Endothelial cell of coronary artery (primary cell): ENCODE data around the gene ZNF430. TPM values are rescaled to one million over a fixed set of nuclear protein-coding genes. Genes with fewer than 3 reads are reported as not detected.

Experiments used
- total RNA-seq: library from RNA; depleted of rRNA; stranded (reverse); fragments of >200 nt; gene quantifications from 2 replicates; pipeline ENCODE4 v1.2.3, GENCODE V29; 2014

Gene ZNF430
- 4.0 and 6.0 TPM in 2 replicates for total RNA-seq

DNA sequence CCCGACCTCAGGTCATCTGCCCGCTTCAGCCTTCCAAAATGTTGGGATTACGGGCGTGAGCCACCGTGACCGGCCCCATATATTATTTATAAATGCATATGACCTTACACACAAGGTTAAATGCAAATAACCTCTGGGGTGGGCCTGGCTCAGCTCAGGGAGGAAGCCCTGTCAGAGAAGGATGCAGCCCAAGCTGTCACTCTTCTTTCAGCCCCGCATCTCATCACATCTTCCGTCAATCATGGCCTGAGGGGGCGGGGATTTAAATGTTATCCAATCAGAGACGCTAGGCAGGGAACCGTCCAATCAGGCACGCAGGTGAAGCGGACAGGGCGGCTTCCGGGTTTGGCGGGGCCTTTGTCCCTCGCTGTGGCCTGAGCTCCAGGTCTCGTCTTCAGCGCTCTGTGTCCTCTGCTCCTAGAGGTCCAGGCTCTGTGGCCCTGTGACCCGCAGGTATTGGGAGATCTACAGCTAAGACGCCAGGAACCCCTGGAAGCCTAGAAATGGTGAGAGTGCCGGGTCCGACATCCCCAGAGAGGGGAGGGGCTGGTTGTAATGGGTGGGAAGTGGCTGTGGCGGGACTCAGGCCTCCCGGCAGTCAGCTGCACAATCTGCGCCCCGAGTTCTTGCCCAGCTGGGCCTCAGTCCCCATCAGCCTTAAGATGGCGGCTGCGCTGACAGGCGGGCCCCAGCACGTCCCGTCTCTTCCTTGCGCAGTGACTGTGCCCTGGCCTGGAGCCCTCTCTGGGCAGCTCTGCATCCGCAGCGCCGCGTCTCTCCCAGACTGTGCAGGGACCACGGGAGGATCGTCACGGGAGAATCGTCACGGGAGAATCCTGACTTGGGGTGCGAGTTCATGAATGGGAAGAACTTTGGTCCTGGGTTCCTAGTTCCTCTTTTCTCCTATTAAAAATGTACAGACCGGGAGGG lies at the start of gene ZNF430:
TSS of gene ZNF430 (plus strand) at position 360 of the 930 bp plus-strand sequence. CDS start at position 504, 144 bp downstream.

GRCh38 chr19:21082011-21082975 lies 61.8 kb downstream of the ZNF430 start, which contains the start of gene ZNF714:
ZNF714 (plus strand) TSS chr19:21082203; CDS start chr19:21098269, 16,066 bp downstream.

Other genes starting within 250 kb of the ZNF430 start
- gene ZNF66, start 244.4 kb upstream of the ZNF430 start, total RNA-seq, result 1.2 and 2.5 TPM in 2 replicates
- gene ZNF85, start 97.4 kb upstream of the ZNF430 start, total RNA-seq, result 7.4 and 9.8 TPM in 2 replicates
- 4.2 and 4.9 TPM in 2 replicates for gene ZNF714, start 61.5 kb downstream of the ZNF430 start, total RNA-seq
- 4.3 and 6.2 TPM in 2 replicates for gene ZNF431, start 121.4 kb downstream of the ZNF430 start, total RNA-seq